Fibroblast of villous mesenchyme (primary cell): ENCODE results near the gene SLC16A6. TPM values are rescaled to one million over a fixed set of nuclear protein-coding genes. Genes with fewer than 3 reads are reported as not detected.

ENCODE experiments used
- DNase-seq: peaks from one replicate; pipeline ENCODE4 v3.0.0-alpha.2; 2010; ENCODE audit warnings: low read depth
- H3K4me3 ChIP-seq: 2 replicates; pipeline ENCODE4 v1.5.1; 2011; ENCODE audit warnings: low read depth, mild to moderate bottlenecking, low read length
- total RNA-seq: library from RNA; depleted of rRNA; stranded (reverse); fragments of >200 nt; gene quantifications from 2 replicates; pipeline ENCODE4 v1.2.3, GENCODE V29; 2012
- TF ChIP-seq, protein P1 (sequence below): IDR thresholded peaks from 2 replicates; pipeline ENCODE4 v1.5.1; 2012; ENCODE audit warnings: low read depth, mild to moderate bottlenecking, low read length; ENCODE audit not compliant: insufficient read depth

Gene SLC16A6
- total RNA-seq, 1 donor: 2.2 TPM

DNA sequence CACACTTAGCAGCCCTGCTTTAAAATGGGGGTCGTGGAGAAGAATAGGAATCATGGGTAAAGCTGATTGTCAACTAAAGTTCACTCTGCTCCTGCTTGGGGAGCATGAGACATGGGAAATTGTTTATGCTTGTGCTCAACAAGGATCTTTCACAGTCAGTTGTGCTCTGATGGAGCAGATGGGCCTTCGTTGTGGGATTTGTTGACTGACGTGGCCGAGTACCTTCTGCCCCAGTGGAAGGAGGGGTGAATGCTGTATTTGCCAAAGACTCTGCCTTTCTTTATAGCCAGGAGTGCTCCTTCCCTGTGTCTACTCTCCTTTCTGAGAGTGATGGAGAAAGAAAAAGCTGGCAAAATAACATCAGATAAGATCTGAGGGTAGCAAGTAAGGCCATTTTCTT lies 11.7 kb upstream of the SLC16A6 start:
- H3K4me3 ChIP-seq: no peak overlapping the region
- no peak for DNase-seq
- TF ChIP-seq, protein P1, sequence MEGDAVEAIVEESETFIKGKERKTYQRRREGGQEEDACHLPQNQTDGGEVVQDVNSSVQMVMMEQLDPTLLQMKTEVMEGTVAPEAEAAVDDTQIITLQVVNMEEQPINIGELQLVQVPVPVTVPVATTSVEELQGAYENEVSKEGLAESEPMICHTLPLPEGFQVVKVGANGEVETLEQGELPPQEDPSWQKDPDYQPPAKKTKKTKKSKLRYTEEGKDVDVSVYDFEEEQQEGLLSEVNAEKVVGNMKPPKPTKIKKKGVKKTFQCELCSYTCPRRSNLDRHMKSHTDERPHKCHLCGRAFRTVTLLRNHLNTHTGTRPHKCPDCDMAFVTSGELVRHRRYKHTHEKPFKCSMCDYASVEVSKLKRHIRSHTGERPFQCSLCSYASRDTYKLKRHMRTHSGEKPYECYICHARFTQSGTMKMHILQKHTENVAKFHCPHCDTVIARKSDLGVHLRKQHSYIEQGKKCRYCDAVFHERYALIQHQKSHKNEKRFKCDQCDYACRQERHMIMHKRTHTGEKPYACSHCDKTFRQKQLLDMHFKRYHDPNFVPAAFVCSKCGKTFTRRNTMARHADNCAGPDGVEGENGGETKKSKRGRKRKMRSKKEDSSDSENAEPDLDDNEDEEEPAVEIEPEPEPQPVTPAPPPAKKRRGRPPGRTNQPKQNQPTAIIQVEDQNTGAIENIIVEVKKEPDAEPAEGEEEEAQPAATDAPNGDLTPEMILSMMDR: no peak

DNA sequence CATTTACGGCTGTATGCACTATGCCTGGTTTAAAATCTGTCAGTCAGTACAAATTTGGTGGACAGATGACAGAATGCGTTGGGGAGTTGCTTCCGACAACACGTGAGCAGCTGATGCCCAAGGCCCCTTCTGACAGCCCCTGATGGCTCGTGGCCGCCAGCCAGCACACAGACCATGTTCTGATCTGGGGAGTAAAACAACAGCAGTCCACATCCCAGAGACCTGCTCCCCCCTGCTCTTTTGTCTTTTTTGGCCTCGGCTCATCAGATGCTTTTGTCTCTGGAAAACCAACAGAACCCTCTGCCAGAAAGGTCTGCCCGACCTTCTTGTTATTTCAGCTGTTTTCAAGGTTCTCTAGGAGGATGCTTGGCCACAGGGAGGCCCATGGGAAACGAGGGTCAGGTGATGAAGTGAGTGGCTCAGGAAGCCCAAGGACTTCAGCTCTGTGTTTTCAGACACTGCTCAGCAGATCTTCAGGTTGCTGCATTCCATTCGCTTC lies 11.2 kb upstream of the SLC16A6 start:
- no peak overlapping the region for H3K4me3 ChIP-seq
- DNase-seq: no peak
- TF ChIP-seq, protein P1: no peak

DNA sequence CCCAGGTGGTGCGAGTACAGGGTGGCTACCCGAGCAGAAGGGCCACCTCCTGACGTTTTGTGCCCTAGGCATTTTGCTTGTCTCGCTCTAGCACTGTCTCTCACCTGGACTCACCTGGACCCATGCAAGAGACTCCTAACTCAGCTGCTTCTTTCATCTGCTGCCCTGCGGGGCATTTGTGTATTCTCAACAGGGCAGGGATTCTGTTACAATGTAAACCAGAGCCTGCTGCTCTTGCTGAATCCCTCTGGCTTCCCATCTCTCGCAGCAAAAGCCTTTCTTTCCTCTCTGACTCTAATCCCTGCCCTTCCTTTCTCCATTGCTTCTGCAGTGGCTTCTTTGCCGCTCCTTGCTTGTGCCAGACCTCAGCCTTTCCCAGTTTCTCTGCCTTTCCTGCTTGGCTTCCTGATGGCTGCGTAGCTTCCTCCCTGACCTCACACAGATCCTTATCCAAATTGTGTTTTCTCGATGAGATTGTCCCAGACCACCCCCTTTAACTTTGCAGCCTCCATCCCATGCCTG lies 10.6 kb upstream of the SLC16A6 start:
- H3K4me3 ChIP-seq: no peak overlapping the region
- no peak for DNase-seq
- TF ChIP-seq, protein P1: no peak

DNA sequence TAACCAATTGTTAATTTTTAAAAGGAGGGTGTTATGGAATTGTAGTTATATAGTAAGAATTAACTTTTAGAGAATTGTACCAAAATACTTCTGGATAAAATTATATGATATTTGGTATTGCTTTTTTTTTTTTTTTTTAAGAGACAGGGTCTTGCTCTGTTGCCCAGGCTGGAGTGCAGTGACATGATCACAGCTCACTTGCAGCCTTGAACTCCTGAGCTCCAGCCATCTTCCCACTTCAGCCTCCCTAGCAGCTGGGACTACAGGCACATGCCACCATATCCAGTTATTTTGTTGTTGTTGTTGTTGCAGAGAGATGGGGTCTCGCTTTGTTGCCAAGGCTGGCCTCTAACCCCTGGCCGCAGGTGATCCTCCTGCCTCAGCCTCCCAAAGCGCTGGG lies 8.9 kb upstream of the SLC16A6 start:
- TF ChIP-seq, protein P1: no peak
- H3K4me3 ChIP-seq: no peak overlapping the region
- DNase-seq: no peak

DNA sequence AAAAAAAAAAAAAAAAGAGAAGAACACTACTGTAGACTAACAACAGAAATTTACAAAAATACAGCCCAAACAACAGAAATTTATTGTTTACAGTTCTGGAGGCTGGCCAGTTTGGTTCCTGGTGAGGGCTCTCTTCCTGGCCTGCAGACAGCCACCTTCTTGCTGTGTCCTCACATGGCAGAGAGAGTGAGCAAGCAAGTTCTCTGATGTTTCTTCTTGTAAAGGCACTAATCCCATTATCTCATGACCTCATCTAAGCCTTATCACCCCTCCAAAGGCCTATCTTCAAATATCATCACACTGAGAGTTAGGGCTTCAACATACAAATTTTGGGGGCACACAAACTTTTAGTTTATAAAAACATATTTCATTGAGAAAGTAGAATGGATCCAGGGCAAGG lies 7.7 kb upstream of the SLC16A6 start:
- no peak overlapping the region for H3K4me3 ChIP-seq
- DNase-seq: no peak
- TF ChIP-seq, protein P1: no peak

DNA sequence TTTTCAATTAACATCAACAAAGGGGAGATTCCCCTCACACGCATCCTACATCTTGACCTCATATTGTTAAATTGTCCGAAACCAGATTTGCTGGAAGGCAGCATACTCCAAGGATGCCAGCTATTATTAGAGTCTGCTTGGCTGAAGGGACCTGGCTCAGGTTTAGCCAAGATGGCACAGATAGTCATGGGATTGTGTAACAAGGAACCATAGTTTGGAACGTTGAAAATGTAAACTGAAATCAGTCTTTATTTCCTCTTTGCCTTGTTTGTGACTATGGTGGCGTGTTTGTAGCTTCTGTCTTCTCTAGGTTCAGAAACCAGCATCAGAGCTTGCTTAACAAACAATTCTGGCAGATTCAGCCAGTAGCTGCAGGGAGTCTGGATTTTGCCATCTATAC lies 6.3 kb upstream of the SLC16A6 start:
- no peak overlapping the region for H3K4me3 ChIP-seq
- TF ChIP-seq, protein P1: no peak
- DNase-seq: no peak
